ENCODE data around the gene NCKAP5.

- no peak for TF ChIP-seq ZNF704 (CRISPR knock-in tag; IDR thresholded peaks at IDR 0.05; ENCODE audit: borderline replicate concordance)
- no peak for TF ChIP-seq BRCA1 (CRISPR knock-in tag; IDR thresholded peaks at IDR 0.05)
- TF ChIP-seq ETV6 (CRISPR knock-in tag; conservative IDR thresholded peaks at IDR 0.05): no peak
- no peak for TF ChIP-seq ZBTB21 (CRISPR knock-in tag; IDR thresholded peaks at IDR 0.05)
- no peak for TF ChIP-seq CTCF (CRISPR knock-in tag; IDR thresholded peaks at IDR 0.05)
- TF ChIP-seq U2AF2 (IDR thresholded peaks at IDR 0.05; ENCODE audit: low read depth, low read length): no peak
- TF ChIP-seq ARNT2 (CRISPR knock-in tag; IDR thresholded peaks at IDR 0.05; ENCODE audit: low read depth): no peak
- TF ChIP-seq POLR2AphosphoS5 (IDR thresholded peaks at IDR 0.05; ENCODE audit: low read depth, low read length): no peak
- TF ChIP-seq ZNF160 (CRISPR knock-in tag; IDR thresholded peaks at IDR 0.05): no peak
- no peak for TF ChIP-seq TAF1 (CRISPR knock-in tag; IDR thresholded peaks at IDR 0.05)
- TF ChIP-seq MYC (CRISPR knock-in tag; IDR thresholded peaks at IDR 0.05; ENCODE audit: borderline replicate concordance): no peak
- TF ChIP-seq MTA1 (CRISPR knock-in tag; IDR thresholded peaks at IDR 0.05; ENCODE audit: borderline replicate concordance): no peak
- no peak for TF ChIP-seq ZNF333 (CRISPR knock-in tag; IDR thresholded peaks at IDR 0.05; ENCODE audit: borderline replicate concordance)
- TF ChIP-seq ZNF768 (CRISPR knock-in tag; IDR thresholded peaks at IDR 0.05): no peak
Observed at GRCh38 chr2:132915812-132916549, 652.3 kb downstream of the NCKAP5 start.

Measured in HepG2 (cell line).